ENCODE measurements around the gene TBCB. TPM values are rescaled to one million over a fixed set of nuclear protein-coding genes. Genes with fewer than 3 reads are reported as not detected.
"Not testable (repeated sequence)": the region's sequence is repeated elsewhere in the genome, so short reads cannot be mapped to it uniquely, and the experiment has no call there.

Gene TBCB
- total and polyA plus RNA-seq, 7 experiments from 2014 or later, result 72.8 to 174 (median 125) TPM

- Histone ChIP-seq H3K9me3 (ENCODE audit: control insufficient read depth in 2 of 3, low read length in 3 of 3) (no peaks in the 10 kb centered on the region), H3K27ac (ENCODE audit: low read depth, low read length) (no peak overlapping the region), H3K4me3 (ENCODE audit: low read length) (no peak overlapping the region), H3K4me1 (ENCODE audit: control insufficient read depth in 2 of 2, insufficient read depth in 2 of 2, low read length in 2 of 2) (peaks cover 0 to under 1% of the 10 kb centered on the region in 2 donors), H3K27me3 (ENCODE audit: control insufficient read depth in 2 of 2, insufficient read depth in 2 of 2, low read length in 2 of 2) (no peaks in the 10 kb centered on the region), H3K36me3 (ENCODE audit: control insufficient read depth in 2 of 3, insufficient read depth in 3 of 3, low read length in 3 of 3) (peaks cover 0 to 76% (median 20%) of the 10 kb centered on the region in 3 experiments)
- peaks cover 14 to 21% (median 16%) of the 10 kb centered on the region in 7 donors for H3K4me1 Mint-ChIP-seq
- no peaks in the 10 kb centered on the region for H3K9me3 Mint-ChIP-seq
- H3K27ac Mint-ChIP-seq, result peak overlapping the region in 1 of 9 donors; percentile 38
- ATAC-seq (no peak), DNase-seq (no peak)
- CTCF ChIA-PET, result no interaction called here
- no peak overlapping the region for H3K4me3 Mint-ChIP-seq
- POLR2A ChIA-PET, result interaction anchor here (0.7 kb wide), 1 partner anchor 22 kb away, joined by 5 read pairs; no protein-coding TSS in a partner anchor
- H3K27me3 Mint-ChIP-seq, result no peaks in the 10 kb centered on the region
- intact Hi-C loops (cut with micrococcal nuclease), result loop anchor here in 1 of 2 donors (10.0 kb wide), 2 partner anchors 563 to 1343 kb away; partner anchors contain the start of genes ZNF567, ZNF569 and ZNF570
- peaks cover 8 to 31% (median 14%) of the 10 kb centered on the region in 5 donors for H3K36me3 Mint-ChIP-seq
These were observed 6.3 kb downstream of the TBCB start for GRCh38 chr19:36121486-36122124.

GRCh38 chr19:36125557-36125956 is 10.3 kb downstream of the TBCB start:
- Histone ChIP-seq H3K4me1 (ENCODE audit: control insufficient read depth in 2 of 2, insufficient read depth in 2 of 2, low read length in 2 of 2) (no peaks in the 10 kb centered on the region), H3K36me3 (ENCODE audit: control insufficient read depth in 2 of 3, insufficient read depth in 3 of 3, low read length in 3 of 3) (peaks cover 0 to 49% (median 13%) of the 10 kb centered on the region in 3 experiments), H3K9me3 (ENCODE audit: control insufficient read depth in 2 of 3, low read length in 3 of 3) (no peaks in the 10 kb centered on the region), H3K27ac (ENCODE audit: low read depth, low read length) (no peak overlapping the region), H3K27me3 (ENCODE audit: control insufficient read depth in 2 of 2, insufficient read depth in 2 of 2, low read length in 2 of 2) (no peaks in the 10 kb centered on the region), H3K4me3 (ENCODE audit: low read length) (no peak overlapping the region)
- intact Hi-C loops (cut with micrococcal nuclease), result loop anchor here in 1 of 2 donors (5.0 to 10.0 kb wide), 5 partner anchors 292 to 1339 kb away; partner anchors contain the start of genes ZFP82, ZNF529, ZNF567 and ZNF569
- POLR2A ChIA-PET, result no interaction called here
- peak overlapping the region in 2 of 10 donors; percentile 17 for H3K4me3 Mint-ChIP-seq
- ATAC-seq (no peak), DNase-seq (no peak)
- CTCF ChIA-PET, result interaction anchor here (7.0 kb wide), 1 partner anchor 45 kb away, joined by 100 read pairs; no protein-coding TSS in a partner anchor
- H3K27ac Mint-ChIP-seq, result peak overlapping the region in 2 of 9 donors; percentile 34 to 62
- H3K9me3 Mint-ChIP-seq, result no peaks in the 10 kb centered on the region
- H3K27me3 Mint-ChIP-seq, result no peaks in the 10 kb centered on the region
- H3K4me1 Mint-ChIP-seq, result peaks cover 0 to 20% (median 6%) of the 10 kb centered on the region in 7 donors
- H3K36me3 Mint-ChIP-seq, result peaks cover 0 to 18% (median 4%) of the 10 kb centered on the region in 5 donors

- ATAC-seq, result peak; percentile 5
- Mint-ChIP-seq H3K4me1 (peaks cover 0 to 33% (median 6%) of the 10 kb centered on the region in 7 donors), H3K36me3 (peaks cover 0 to 11% (median 0%) of the 10 kb centered on the region in 5 donors), H3K27me3 (no peaks in the 10 kb centered on the region), H3K9me3 (no peaks in the 10 kb centered on the region), H3K27ac (peak overlapping the region; percentile 83 to 96 (median 90)), H3K4me3 (peak overlapping the region; percentile 81 to 96 (median 91))
- Histone ChIP-seq H3K27me3 (ENCODE audit: control insufficient read depth in 2 of 2, insufficient read depth in 2 of 2, low read length in 2 of 2) (no peaks in the 10 kb centered on the region), H3K36me3 (ENCODE audit: control insufficient read depth in 2 of 3, insufficient read depth in 3 of 3, low read length in 3 of 3) (peaks cover 0 to 23% (median 6%) of the 10 kb centered on the region in 3 experiments), H3K4me3 (ENCODE audit: low read length) (peak overlapping the region; percentile 69), H3K4me1 (ENCODE audit: control insufficient read depth in 2 of 2, insufficient read depth in 2 of 2, low read length in 2 of 2) (no peaks in the 10 kb centered on the region), H3K27ac (ENCODE audit: low read depth, low read length) (peak overlapping the region; percentile 77), H3K9me3 (ENCODE audit: control insufficient read depth in 2 of 3, low read length in 3 of 3) (no peaks in the 10 kb centered on the region)
- intact Hi-C loops (cut with micrococcal nuclease), result loop anchor here (1.0 to 10.0 kb wide), 8 partner anchors 11 to 1336 kb away; partner anchors contain the start of genes CAPNS1 (in 1 of the 2), ZFP82 (in 1 of the 2), ZNF529 (in 1 of the 2) and ZNF565 (in 1 of the 2)
- DNase-seq, result no peak
- ChIA-PET POLR2A (interaction anchor here (0.6 to 2.9 kb wide), 9 partner anchors 11 to 432 kb away, joined by 3 to 26 read pairs (median 4); partner anchors contain the start of genes CAPNS1, TBCB, ZFP14 and ZNF146), CTCF (interaction anchor here (0.6 to 7.0 kb wide), 16 partner anchors 9 to 190 kb away, joined by 3 to 100 read pairs (median 4); partner anchors contain the start of genes CAPNS1, POLR2I, TBCB and THAP8)
These were observed 13.1 kb downstream of the TBCB start for GRCh38 chr19:36128392-36128736.

- intact Hi-C loops (cut with micrococcal nuclease); DNase-seq; H3K36me3 ChIP-seq (ENCODE audit: control insufficient read depth in 2 of 3, insufficient read depth in 3 of 3, low read length in 3 of 3); H3K27ac ChIP-seq (ENCODE audit: low read depth, low read length); H3K36me3 Mint-ChIP-seq; H3K27ac Mint-ChIP-seq; H3K9me3 Mint-ChIP-seq; H3K27me3 Mint-ChIP-seq; H3K27me3 ChIP-seq (ENCODE audit: control insufficient read depth in 2 of 2, insufficient read depth in 2 of 2, low read length in 2 of 2); H3K4me1 ChIP-seq (ENCODE audit: control insufficient read depth in 2 of 2, insufficient read depth in 2 of 2, low read length in 2 of 2); H3K9me3 ChIP-seq (ENCODE audit: control insufficient read depth in 2 of 3, low read length in 3 of 3); H3K4me3 ChIP-seq (ENCODE audit: low read length): not testable (repeated sequence)
- CTCF ChIA-PET, result interaction anchor here (0.8 kb wide), 1 partner anchor 1790 kb away, joined by 6 read pairs; no protein-coding TSS in a partner anchor
- Mint-ChIP-seq H3K4me1 (peaks cover 0 to 28% (median 6%) of the 10 kb centered on the region in 7 donors), H3K4me3 (peak overlapping the region in 1 of 10 donors; percentile 23)
- POLR2A ChIA-PET, result interaction anchor here (1.6 kb wide), 1 partner anchor 9 kb away, joined by 6 read pairs; the partner anchor contains the start of gene CAPNS1
- peak; percentile 21 for ATAC-seq
These were observed 16.0 kb downstream of the TBCB start for GRCh38 chr19:36131221-36131620.

- H3K4me3 Mint-ChIP-seq; H3K27ac Mint-ChIP-seq; H3K27me3 Mint-ChIP-seq; ATAC-seq; H3K9me3 Mint-ChIP-seq; H3K9me3 ChIP-seq (ENCODE audit: control insufficient read depth in 2 of 3, low read length in 3 of 3); H3K4me1 ChIP-seq (ENCODE audit: control insufficient read depth in 2 of 2, insufficient read depth in 2 of 2, low read length in 2 of 2); intact Hi-C loops (cut with micrococcal nuclease); POLR2A ChIA-PET; H3K27ac ChIP-seq (ENCODE audit: low read depth, low read length); CTCF ChIA-PET; H3K36me3 Mint-ChIP-seq; H3K4me3 ChIP-seq (ENCODE audit: low read length); DNase-seq; H3K36me3 ChIP-seq (ENCODE audit: control insufficient read depth in 2 of 3, insufficient read depth in 3 of 3, low read length in 3 of 3); H3K27me3 ChIP-seq (ENCODE audit: control insufficient read depth in 2 of 2, insufficient read depth in 2 of 2, low read length in 2 of 2): not testable (repeated sequence)
- peaks cover 0 to 25% (median 0%) of the 10 kb centered on the region in 7 donors for H3K4me1 Mint-ChIP-seq
These were observed 19.6 kb downstream of the TBCB start for GRCh38 chr19:36134867-36135266.

- ChIA-PET POLR2A (interaction anchor here (2.5 to 4.3 kb wide), 2 partner anchors 9 to 22 kb away, joined by 9 to 26 read pairs; partner anchors contain the start of genes POLR2I and TBCB), CTCF (interaction anchor here (1.0 to 1.7 kb wide), 2 partner anchors 9 to 32 kb away, joined by 4 to 8 read pairs; no protein-coding TSS in a partner anchor)
- H3K4me3 Mint-ChIP-seq, result no peak overlapping the region
- intact Hi-C loops (cut with micrococcal nuclease), result no loop called here
- Histone ChIP-seq H3K9me3 (ENCODE audit: control insufficient read depth in 2 of 3, low read length in 3 of 3) (no peaks in the 10 kb centered on the region), H3K27me3 (ENCODE audit: control insufficient read depth in 2 of 2, insufficient read depth in 2 of 2, low read length in 2 of 2) (no peaks in the 10 kb centered on the region), H3K4me3 (ENCODE audit: low read length) (no peak overlapping the region), H3K4me1 (ENCODE audit: control insufficient read depth in 2 of 2, insufficient read depth in 2 of 2, low read length in 2 of 2) (peaks cover 6 to 9% of the 10 kb centered on the region in 2 donors), H3K36me3 (ENCODE audit: control insufficient read depth in 2 of 3, insufficient read depth in 3 of 3, low read length in 3 of 3) (peaks cover 0 to 13% (median 0%) of the 10 kb centered on the region in 3 experiments), H3K27ac (ENCODE audit: low read depth, low read length) (no peak overlapping the region)
- no peaks in the 10 kb centered on the region for H3K27me3 Mint-ChIP-seq
- H3K4me1 Mint-ChIP-seq, result peaks cover 9 to 30% (median 11%) of the 10 kb centered on the region in 7 donors
- ATAC-seq (no peak), DNase-seq (no peak)
- peak overlapping the region in 5 of 9 donors; percentile 24 to 58 (median 25) for H3K27ac Mint-ChIP-seq
- peaks cover 0 to 2% (median 0%) of the 10 kb centered on the region in 11 donors for H3K9me3 Mint-ChIP-seq
- H3K36me3 Mint-ChIP-seq, result peaks cover 0 to 9% (median 5%) of the 10 kb centered on the region in 5 donors
These were observed 21.9 kb downstream of the TBCB start for GRCh38 chr19:36136964-36137686.

All from naive thymus-derived CD4-positive, alpha-beta T cell (primary cell).